HG03025 (cell line): ENCODE data around the gene PPAT.
"Not testable (repeated sequence)": the region's sequence is repeated elsewhere in the genome, so short reads cannot be mapped to it uniquely, and the experiment has no call there.

Source experiments
- ATAC-seq: cut with Tn5 transposase; IDR thresholded peaks from one replicate; pipeline ENCODE4 v1.9.1; 2021; ENCODE audit warnings: mild to moderate bottlenecking, moderate library complexity; ENCODE audit not compliant: unreplicated experiment, low FRiP score

Gene PPAT

GRCh38 chr4:56435140-56435926, at the start of gene PPAT:
PPAT (minus strand) TSS chr4:56435615; CDS start chr4:56435477, 138 bp downstream.
- peak; percentile 72 for ATAC-seq

GRCh38 chr4:56480691-56481090, 45.3 kb upstream of the PPAT start:
- no peak for ATAC-seq

GRCh38 chr4:56477192-56477702, 41.8 kb upstream of the PPAT start:
- no peak for ATAC-seq

- peak; percentile 90 for ATAC-seq
Observed at GRCh38 chr4:56475917-56476316, 40.5 kb upstream of the PPAT start.

GRCh38 chr4:56469489-56470210, 34.2 kb upstream of the PPAT start:
- no peak for ATAC-seq

GRCh38 chr4:56468097-56468422, 32.6 kb upstream of the PPAT start:
- peak; percentile 54 for ATAC-seq

GRCh38 chr4:56467284-56468096, 32.1 kb upstream of the PPAT start, which contains the start of gene SRP72:
SRP72 (plus strand) TSS chr4:56467617; CDS start chr4:56467636, 19 bp downstream.
- peak; percentile 92 for ATAC-seq

- no peak for ATAC-seq
Observed at GRCh38 chr4:56466910-56467283, 31.5 kb upstream of the PPAT start.

GRCh38 chr4:56466296-56466761, 30.9 kb upstream of the PPAT start:
- not testable (repeated sequence) for ATAC-seq

GRCh38 chr4:56465599-56466295, 30.3 kb upstream of the PPAT start:
- ATAC-seq = no peak

- no peak for ATAC-seq
Observed at GRCh38 chr4:56464581-56464980, 29.2 kb upstream of the PPAT start.

GRCh38 chr4:56463711-56464110, 28.3 kb upstream of the PPAT start:
- ATAC-seq = no peak

- ATAC-seq = no peak
Observed at GRCh38 chr4:56462157-56462556, 26.7 kb upstream of the PPAT start.

GRCh38 chr4:56460085-56460484, 24.7 kb upstream of the PPAT start:
- ATAC-seq = no peak

- no peak for ATAC-seq
Observed at GRCh38 chr4:56450342-56450741, 14.9 kb upstream of the PPAT start.

- not testable (repeated sequence) for ATAC-seq
Observed at GRCh38 chr4:56449475-56449874, 14.1 kb upstream of the PPAT start.

GRCh38 chr4:56448301-56448700, 12.9 kb upstream of the PPAT start:
- ATAC-seq = no peak

GRCh38 chr4:56445699-56446098, 10.3 kb upstream of the PPAT start:
- ATAC-seq = no peak

GRCh38 chr4:56444719-56445118, 9.3 kb upstream of the PPAT start:
- ATAC-seq = no peak

- ATAC-seq = no peak
Observed at GRCh38 chr4:56440983-56441382, 5.6 kb upstream of the PPAT start.
